ENCODE measurements around the gene SAMD1. TPM values are rescaled to one million over a fixed set of nuclear protein-coding genes. Genes with fewer than 3 reads are reported as not detected.

Gene SAMD1
- total and polyA plus RNA-seq, 2 of the 8 experiments (the other 6 are each of a cell fraction or from before 2014, with no cell fraction given) = 40.0 to 100 TPM

GRCh38 chr19:14091813-14092462 lies 1.4 kb upstream of the SAMD1 start:
- Histone ChIP-seq H3K27ac (ENCODE audit: low read depth, low read length) (no peak overlapping the region), H2AFZ (ENCODE audit: low read length) (no peak overlapping the region), H2BK5ac (ENCODE audit: low read depth, low read length) (no peak overlapping the region), H4K5ac (ENCODE audit: insufficient read length, low read depth, low read length) (no peak overlapping the region), H3K9me3 (ENCODE audit: insufficient read depth in 2 of 2, low read depth in 1 of 2, low read length in 1 of 2) (peaks cover 8% of the 10 kb centered on the region in 2 experiments; a peak in 3 of 4 replicates), H3K4ac (replicated peaks; ENCODE audit: insufficient read length, low read depth, low read length) (no peak overlapping the region), H2BK20ac (ENCODE audit: low read length) (no peak overlapping the region), H2AK5ac (ENCODE audit: low read depth, low read length) (no peak overlapping the region), H3K79me1 (ENCODE audit: low read depth, low read length) (no peaks in the 10 kb centered on the region), H3K56ac (replicated peaks; ENCODE audit: insufficient read length, low read depth, low read length) (no peak overlapping the region), H3K4me3 (ENCODE audit: extremely low read depth in 1 of 4, insufficient read depth in 2 of 4, low read depth in 3 of 4, low read length in 4 of 4) (peak overlapping the region; percentile 48 to 83 (median 63)), H4K8ac (ENCODE audit: extremely low read depth, insufficient read depth, low read length) (no peak overlapping the region), H3K9ac (replicated peaks in 1 of 4; ENCODE audit: extremely low read depth in 1 of 4, low read depth in 3 of 4, low read length in 3 of 4) (no peak overlapping the region; a peak in 1 of 7 replicates), H3K4me2 (ENCODE audit: insufficient read depth in 1 of 2, low read depth in 2 of 2, low read length in 2 of 2) (peak overlapping the region; percentile 74 to 80), H3K18ac (ENCODE audit: extremely low read depth, low read length) (no peak overlapping the region; the same call in none of the 2 replicates), H3K4me1 (replicated peaks in 1 of 4; ENCODE audit: control insufficient read depth in 3 of 4, insufficient read depth in 4 of 4, low read length in 3 of 4) (peaks cover 3 to 5% (median 4%) of the 10 kb centered on the region in 4 experiments), H3K14ac (ENCODE audit: insufficient read length) (no peak overlapping the region), H2BK120ac (replicated peaks; ENCODE audit: low read depth, low read length) (no peak overlapping the region), H3K23ac (ENCODE audit: insufficient read length) (no peak overlapping the region), H2BK12ac (ENCODE audit: low read depth, low read length) (no peak overlapping the region), H3K79me2 (ENCODE audit: control insufficient read depth in 1 of 2, insufficient read depth in 2 of 2, low read length in 2 of 2) (no peaks in the 10 kb centered on the region), H4K20me1 (replicated peaks in 1 of 2; ENCODE audit: control insufficient read depth in 1 of 2, insufficient read depth in 2 of 2, low read length in 2 of 2) (peaks cover 4 to 10% of the 10 kb centered on the region in 2 experiments), H4K91ac (replicated peaks; ENCODE audit: insufficient read length, low read length) (no peak overlapping the region), H3K23me2 (ENCODE audit: low read depth, low read length) (peaks cover 11% of the 10 kb centered on the region), H2BK15ac (ENCODE audit: low read length) (no peak overlapping the region), H3K36me3 (ENCODE audit: control insufficient read depth in 2 of 4, insufficient read depth in 4 of 4, low read length in 3 of 4) (peaks cover 0 to 13% (median 4%) of the 10 kb centered on the region in 4 experiments; a peak in 3 of 8 replicates), H3K27me3 (replicated peaks in 1 of 4; ENCODE audit: control insufficient read depth in 3 of 4, extremely low read depth in 1 of 4, insufficient read depth in 3 of 4, low read length in 3 of 4) (peaks cover 0 to 6% (median 2%) of the 10 kb centered on the region in 4 experiments; a peak in 4 of 7 replicates)
- no peak for FAIRE-seq
- ChIA-PET CTCF (ENCODE audit: partially characterized antibody) (interaction anchor here (0.8 to 2.2 kb wide), 7 partner anchors 10 to 56 kb away, joined by 3 to 11 read pairs (median 4); a partner anchor contains a TSS), POLR2A (ENCODE audit: partially characterized antibody) (interaction anchor here (1.0 to 1.7 kb wide), 12 partner anchors 11 to 380 kb away, joined by 3 to 6 read pairs (median 4); partner anchors contain the start of genes ASF1B and PRKACA)
- peak in 1 of 2 experiments; percentile 77 for DNase-seq (ENCODE audit: low read depth in 1 of 2, low spot score in 2 of 2)
- 10% methylated on average over 15 of the region's 15 CpGs; no CpG with 5 or more reads in 1 of the 2 experiments for WGBS, 2 experiments (ENCODE audit: extremely low coverage in 1 of 2, insufficient coverage in 1 of 2, insufficient read length in 1 of 2, insufficient replicate concordance in 2 of 2, low coverage in 1 of 2, low lambda C conversion rate in 2 of 2, missing lambda C conversion rate in 1 of 2)
- TF ChIP-seq KDM4A (IDR thresholded peaks at IDR 0.05; ENCODE audit: low read depth, low read length, severe bottlenecking) (peak; percentile 13), BCL11A (IDR thresholded peaks at IDR 0.05; ENCODE audit: low read depth in 2 of 2, low read length in 2 of 2) (no peak), CTCF (IDR thresholded peaks at IDR 0.05; ENCODE audit: control extremely low read depth in 1 of 3, insufficient read depth in 1 of 3, low read depth in 1 of 3, low read length in 3 of 3) (peak; percentile 6 to 32 (median 32)), SUZ12 (IDR thresholded peaks at IDR 0.05; ENCODE audit: low read length) (no peak), POU5F1 (IDR thresholded peaks at IDR 0.05; ENCODE audit: low read depth, low read length) (no peak), GABPA (IDR thresholded peaks at IDR 0.05; ENCODE audit: borderline replicate concordance, insufficient read depth, low read length) (no peak), ATF3 (IDR thresholded peaks at IDR 0.05; ENCODE audit: insufficient read depth, low read depth, low read length) (no peak), CBX8 (IDR thresholded peaks at IDR 0.05; ENCODE audit: borderline replicate concordance, low read depth, low read length) (no peak), SIRT6 (IDR thresholded peaks at IDR 0.05; ENCODE audit: low read length) (no peak)
